IPS-11a (cell line): ENCODE data around the gene TRMT1.

Experiments
- H3K4me3 ChIP-seq: one replicate; pipeline ENCODE4 v1.5.1; 2013; ENCODE audit warnings: low read depth, low read length, control low read depth

TRMT1 gene

GRCh38 chr19:13127811-13128575, 11.5 kb upstream of the TRMT1 start:
- H3K4me3 ChIP-seq, result no peak overlapping the region

GRCh38 chr19:13127051-13127450, 10.5 kb upstream of the TRMT1 start:
- H3K4me3 ChIP-seq, result no peak overlapping the region

GRCh38 chr19:13122980-13123957, 6.7 kb upstream of the TRMT1 start:
- H3K4me3 ChIP-seq, result no peak overlapping the region

- H3K4me3 ChIP-seq, result no peak overlapping the region
Observed at GRCh38 chr19:13122275-13122878, 5.8 kb upstream of the TRMT1 start.

GRCh38 chr19:13121551-13122274, 5.2 kb upstream of the TRMT1 start:
- no peak overlapping the region for H3K4me3 ChIP-seq

GRCh38 chr19:13120817-13121216, 4.3 kb upstream of the TRMT1 start:
- H3K4me3 ChIP-seq, result no peak overlapping the region

- no peak overlapping the region for H3K4me3 ChIP-seq
Observed at GRCh38 chr19:13120031-13120430, 3.5 kb upstream of the TRMT1 start.

- H3K4me3 ChIP-seq, result peak overlapping the region; percentile 83
Observed at GRCh38 chr19:13119627-13120026, 3.1 kb upstream of the TRMT1 start.

GRCh38 chr19:13118424-13119193, 2.1 kb upstream of the TRMT1 start:
- H3K4me3 ChIP-seq, result peak overlapping the region; percentile 83

- H3K4me3 ChIP-seq, result peak within 1 kb of the TSS; percentile 96
Observed at GRCh38 chr19:13117772-13118423, 1.4 kb upstream of the TRMT1 start, which contains the start of gene NACC1. TSS of gene NACC1 (plus strand) at chr19:13118264. CDS start at chr19:13135208, 16,944 bp downstream.

GRCh38 chr19:13117176-13117771, 734 bp upstream of the TRMT1 start:
- peak overlapping the region; percentile 96 for H3K4me3 ChIP-seq

GRCh38 chr19:13115936-13116281, 631 bp downstream of the TRMT1 start:
- H3K4me3 ChIP-seq, result peak overlapping the region; percentile 96

GRCh38 chr19:13112555-13112954, 4.0 kb downstream of the TRMT1 start:
- no peak overlapping the region for H3K4me3 ChIP-seq

- H3K4me3 ChIP-seq, result no peak overlapping the region
Observed at GRCh38 chr19:13110099-13110610, 6.4 kb downstream of the TRMT1 start.

GRCh38 chr19:13109361-13110098, 7.0 kb downstream of the TRMT1 start:
- H3K4me3 ChIP-seq, result no peak overlapping the region

GRCh38 chr19:13104848-13105711, 11.5 kb downstream of the TRMT1 start:
- no peak overlapping the region for H3K4me3 ChIP-seq

GRCh38 chr19:13104360-13104847, 12.1 kb downstream of the TRMT1 start:
- no peak overlapping the region for H3K4me3 ChIP-seq
